ENCODE results near the gene TMEM50B. TPM values are rescaled to one million over a fixed set of nuclear protein-coding genes. Genes with fewer than 3 reads are reported as not detected.

TMEM50B gene
- total RNA-seq, 1 donor from 2014 or later, result 32.0 TPM

DNA sequence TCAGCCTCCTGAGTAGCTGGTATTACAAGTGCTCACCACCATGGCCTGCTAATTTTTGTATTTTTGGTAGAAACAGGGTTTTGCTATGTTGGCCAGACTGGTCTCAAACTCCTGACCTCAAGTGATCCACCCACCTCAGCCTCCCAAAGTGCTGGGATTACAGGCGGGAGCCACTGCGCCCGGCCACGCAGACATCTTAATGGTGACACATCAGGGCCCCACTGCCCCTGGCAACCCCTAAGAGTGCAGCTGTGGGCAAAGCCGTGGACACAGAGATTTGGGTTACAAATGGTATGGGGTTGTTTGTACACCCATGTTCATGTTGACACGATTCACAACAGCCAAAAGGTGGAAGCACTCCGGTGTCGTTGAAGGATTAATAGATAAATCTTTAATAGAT lies 46.8 kb downstream of the TMEM50B start:
- no peaks in the 10 kb centered on the region for H3K27me3 ChIP-seq (ENCODE audit: control insufficient read depth, insufficient read depth, low read length)
- no peak for DNase-seq (ENCODE audit: low read depth)
- H3K36me3 ChIP-seq (ENCODE audit: control insufficient read depth, insufficient read depth, low read length), result peaks cover 6% of the 10 kb centered on the region
- H3K4me3 ChIP-seq (ENCODE audit: low read depth, low read length), result no peak overlapping the region
- TF ChIP-seq, protein P1, sequence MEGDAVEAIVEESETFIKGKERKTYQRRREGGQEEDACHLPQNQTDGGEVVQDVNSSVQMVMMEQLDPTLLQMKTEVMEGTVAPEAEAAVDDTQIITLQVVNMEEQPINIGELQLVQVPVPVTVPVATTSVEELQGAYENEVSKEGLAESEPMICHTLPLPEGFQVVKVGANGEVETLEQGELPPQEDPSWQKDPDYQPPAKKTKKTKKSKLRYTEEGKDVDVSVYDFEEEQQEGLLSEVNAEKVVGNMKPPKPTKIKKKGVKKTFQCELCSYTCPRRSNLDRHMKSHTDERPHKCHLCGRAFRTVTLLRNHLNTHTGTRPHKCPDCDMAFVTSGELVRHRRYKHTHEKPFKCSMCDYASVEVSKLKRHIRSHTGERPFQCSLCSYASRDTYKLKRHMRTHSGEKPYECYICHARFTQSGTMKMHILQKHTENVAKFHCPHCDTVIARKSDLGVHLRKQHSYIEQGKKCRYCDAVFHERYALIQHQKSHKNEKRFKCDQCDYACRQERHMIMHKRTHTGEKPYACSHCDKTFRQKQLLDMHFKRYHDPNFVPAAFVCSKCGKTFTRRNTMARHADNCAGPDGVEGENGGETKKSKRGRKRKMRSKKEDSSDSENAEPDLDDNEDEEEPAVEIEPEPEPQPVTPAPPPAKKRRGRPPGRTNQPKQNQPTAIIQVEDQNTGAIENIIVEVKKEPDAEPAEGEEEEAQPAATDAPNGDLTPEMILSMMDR (IDR thresholded peaks at IDR 0.05; ENCODE audit: insufficient read depth, low read length, poor library complexity, severe bottlenecking), result no peak

DNA sequence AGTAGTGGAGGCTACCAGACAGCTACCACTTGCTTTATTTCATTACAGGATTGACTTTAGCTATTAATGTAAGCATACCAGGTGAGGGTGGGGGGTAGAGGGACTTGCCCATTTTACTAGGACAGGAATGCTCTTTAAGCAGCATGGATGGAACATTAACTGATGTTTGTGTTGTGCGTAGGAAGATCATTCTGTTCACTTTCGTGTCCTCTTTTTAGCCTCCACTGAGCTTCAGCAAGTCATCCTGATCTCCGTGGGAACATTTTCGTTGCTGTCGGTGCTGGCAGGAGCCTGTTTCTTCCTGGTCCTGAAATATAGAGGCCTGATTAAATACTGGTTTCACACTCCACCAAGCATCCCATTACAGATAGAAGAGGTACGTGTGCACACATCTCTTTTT lies 47.3 kb downstream of the TMEM50B start:
- Histone ChIP-seq H3K4me3 (ENCODE audit: low read depth, low read length) (no peak overlapping the region), H3K27me3 (ENCODE audit: control insufficient read depth, insufficient read depth, low read length) (no peaks in the 10 kb centered on the region), H3K36me3 (ENCODE audit: control insufficient read depth, insufficient read depth, low read length) (peaks cover 6% of the 10 kb centered on the region)
- TF ChIP-seq, protein P1 (IDR thresholded peaks at IDR 0.05; ENCODE audit: insufficient read depth, low read length, poor library complexity, severe bottlenecking), result no peak
- no peak for DNase-seq (ENCODE audit: low read depth)

GRCh38 chr21:33430858-33431257 lies 48.9 kb downstream of the TMEM50B start:
- peaks cover 6% of the 10 kb centered on the region for H3K36me3 ChIP-seq (ENCODE audit: control insufficient read depth, insufficient read depth, low read length)
- DNase-seq (ENCODE audit: low read depth), result no peak
- H3K4me3 ChIP-seq (ENCODE audit: low read depth, low read length), result no peak overlapping the region
- no peaks in the 10 kb centered on the region for H3K27me3 ChIP-seq (ENCODE audit: control insufficient read depth, insufficient read depth, low read length)
- TF ChIP-seq, protein P1 (IDR thresholded peaks at IDR 0.05; ENCODE audit: insufficient read depth, low read length, poor library complexity, severe bottlenecking), result no peak

- DNase-seq (ENCODE audit: low read depth), result no peak
- TF ChIP-seq, protein P1 (IDR thresholded peaks at IDR 0.05; ENCODE audit: insufficient read depth, low read length, poor library complexity, severe bottlenecking), result no peak
- H3K4me3 ChIP-seq (ENCODE audit: low read depth, low read length), result no peak overlapping the region
- peaks cover 5% of the 10 kb centered on the region for H3K36me3 ChIP-seq (ENCODE audit: control insufficient read depth, insufficient read depth, low read length)
- H3K27me3 ChIP-seq (ENCODE audit: control insufficient read depth, insufficient read depth, low read length), result no peaks in the 10 kb centered on the region
Measured at GRCh38 chr21:33428669-33429068, 51.1 kb downstream of the TMEM50B start.

DNA sequence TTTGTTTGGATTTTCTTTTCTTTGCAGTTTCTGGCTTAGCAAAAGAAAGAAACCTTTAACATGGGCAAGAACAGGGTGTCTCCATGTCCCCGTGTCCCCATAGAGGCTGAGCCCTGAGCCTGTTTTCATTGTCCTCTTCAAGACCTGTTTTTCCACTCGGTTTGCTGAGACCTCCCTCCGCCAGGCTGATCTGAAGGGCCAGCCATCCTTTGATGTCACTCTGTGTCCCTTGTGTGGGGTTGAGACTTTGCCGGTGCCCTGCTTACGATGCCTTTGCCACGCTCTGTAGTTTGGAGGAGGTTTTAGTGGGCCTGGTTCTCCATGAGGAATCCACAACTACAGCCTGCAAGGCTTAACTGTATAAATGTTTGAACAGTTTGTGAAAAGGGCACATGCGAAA lies 52.7 kb downstream of the TMEM50B start:
- no peak for DNase-seq (ENCODE audit: low read depth)
- Histone ChIP-seq H3K4me3 (ENCODE audit: low read depth, low read length) (no peak overlapping the region), H3K36me3 (ENCODE audit: control insufficient read depth, insufficient read depth, low read length) (no peaks in the 10 kb centered on the region), H3K27me3 (ENCODE audit: control insufficient read depth, insufficient read depth, low read length) (no peaks in the 10 kb centered on the region)
- TF ChIP-seq, protein P1 (IDR thresholded peaks at IDR 0.05; ENCODE audit: insufficient read depth, low read length, poor library complexity, severe bottlenecking), result no peak

GRCh38 chr21:33425825-33426224 lies 53.9 kb downstream of the TMEM50B start:
- TF ChIP-seq, protein P1 (IDR thresholded peaks at IDR 0.05; ENCODE audit: insufficient read depth, low read length, poor library complexity, severe bottlenecking), result no peak
- H3K36me3 ChIP-seq (ENCODE audit: control insufficient read depth, insufficient read depth, low read length), result peaks cover 1% of the 10 kb centered on the region

More at GRCh38 chr21:33425825-33426224, 53.9 kb downstream of the TMEM50B start:
- H3K27me3 ChIP-seq (ENCODE audit: control insufficient read depth, insufficient read depth, low read length), result no peaks in the 10 kb centered on the region
- no peak for DNase-seq (ENCODE audit: low read depth)
- H3K4me3 ChIP-seq (ENCODE audit: low read depth, low read length), result no peak overlapping the region
